ENCODE results near the gene CCL19. TPM values are rescaled to one million over a fixed set of nuclear protein-coding genes. Genes with fewer than 3 reads are reported as not detected.

CCL19 gene
- total RNA-seq, 4 donors from 2014 or later: not detected

DNA sequence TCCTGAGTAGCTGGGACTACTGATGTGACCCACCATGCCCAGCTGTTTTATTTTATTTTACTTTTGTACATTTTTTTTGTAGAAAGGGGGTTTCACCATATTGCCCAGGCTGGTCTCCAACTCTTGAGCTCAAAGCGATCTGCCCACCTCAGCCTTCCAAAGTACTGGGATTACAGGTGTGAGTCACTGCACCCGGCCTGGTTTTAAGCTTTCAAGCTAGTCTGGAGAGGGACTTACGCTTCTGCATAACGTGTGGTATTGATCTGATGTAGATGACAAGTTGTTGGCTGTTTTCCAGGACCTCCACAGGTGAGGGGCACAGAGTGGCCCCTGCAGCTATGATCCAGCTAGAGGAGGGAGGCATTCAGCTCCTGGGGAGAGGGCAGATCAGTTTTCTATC lies 25.6 kb upstream of the CCL19 start:
- no peaks in the 10 kb centered on the region for H3K9me3 ChIP-seq
- no peak overlapping the region for H3K4me3 ChIP-seq
- 76% methylated on average over 4 of the region's 4 CpGs; no CpG with 5 or more reads in 1 of the 2 donors for WGBS, 2 donors (ENCODE audit: low coverage in 1 of 2)
- H3K27me3 ChIP-seq: no peaks in the 10 kb centered on the region
- in situ Hi-C loops (cut with MboI; ENCODE audit: low pct_ligation_motif_present in 1 of 4, low pct_unique_long_range_greater_than_20kb in 1 of 4, low sequenced_read_pairs in 3 of 4): no loop called here
- DNase-seq: no peak
- no peaks in the 10 kb centered on the region for H3K36me3 ChIP-seq
- H3K27ac ChIP-seq: no peak overlapping the region
- no peaks in the 10 kb centered on the region for H3K4me1 ChIP-seq
- intact Hi-C loops (cut with DNase I; ENCODE audit: low total_unique reads): no loop called here
- no peak for TF ChIP-seq CTCF (IDR thresholded peaks at IDR 0.05)
- TF ChIP-seq POLR2AphosphoS5 (IDR thresholded peaks at IDR 0.05): no peak
- no peak for TF ChIP-seq EP300 (IDR thresholded peaks at IDR 0.05; ENCODE audit: low read depth)
- TF ChIP-seq POLR2A (IDR thresholded peaks at IDR 0.05): no peak

- intact Hi-C loops (cut with DNase I; ENCODE audit: low total_unique reads): no loop called here
- H3K27me3 ChIP-seq: no peaks in the 10 kb centered on the region
- WGBS, 2 donors (ENCODE audit: low coverage in 1 of 2): 87% methylated on average over 7 of the region's 7 CpGs; no CpG with 5 or more reads in 1 of the 2 donors
- in situ Hi-C loops (cut with MboI; ENCODE audit: low pct_ligation_motif_present in 1 of 4, low pct_unique_long_range_greater_than_20kb in 1 of 4, low sequenced_read_pairs in 3 of 4): no loop called here
- H3K9me3 ChIP-seq: no peaks in the 10 kb centered on the region
- H3K36me3 ChIP-seq: no peaks in the 10 kb centered on the region
- DNase-seq: no peak
- no peak overlapping the region for H3K4me3 ChIP-seq
- H3K27ac ChIP-seq: no peak overlapping the region
- TF ChIP-seq POLR2AphosphoS5 (IDR thresholded peaks at IDR 0.05) (no peak), POLR2A (IDR thresholded peaks at IDR 0.05) (no peak)
- no peaks in the 10 kb centered on the region for H3K4me1 ChIP-seq
Measured at GRCh38 chr9:34715639-34716215, 24.7 kb upstream of the CCL19 start.

DNA sequence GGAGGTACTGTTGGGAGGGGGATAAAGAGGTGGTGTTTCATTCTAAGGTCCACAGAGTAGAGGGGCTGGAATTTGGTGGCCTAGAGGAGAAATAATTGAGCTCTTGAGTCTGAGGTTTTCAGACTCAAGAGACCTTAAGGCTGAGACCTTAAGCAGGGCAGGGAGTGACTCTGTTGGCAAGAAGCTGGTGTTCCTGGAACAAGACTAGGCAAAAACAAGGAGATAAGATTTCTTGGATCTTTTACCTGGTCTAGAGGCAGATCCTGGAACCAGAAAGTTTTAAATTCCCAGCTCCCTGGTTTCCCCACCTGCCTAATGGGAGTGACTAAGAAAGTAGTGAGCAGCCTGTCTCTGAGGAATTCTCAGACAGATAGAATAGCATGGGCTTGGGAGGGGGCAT lies 22.9 kb upstream of the CCL19 start:
- H3K9me3 ChIP-seq: no peaks in the 10 kb centered on the region
- no peak overlapping the region for H3K4me3 ChIP-seq
- no peaks in the 10 kb centered on the region for H3K4me1 ChIP-seq
- H3K36me3 ChIP-seq: no peaks in the 10 kb centered on the region
- H3K27ac ChIP-seq: no peak overlapping the region
- no peak for TF ChIP-seq POLR2A (IDR thresholded peaks at IDR 0.05)
- no peak for TF ChIP-seq EP300 (IDR thresholded peaks at IDR 0.05; ENCODE audit: low read depth)
- no peak for TF ChIP-seq POLR2AphosphoS5 (IDR thresholded peaks at IDR 0.05)
- no peak for DNase-seq
- intact Hi-C loops (cut with DNase I; ENCODE audit: low total_unique reads) (no loop called here), in situ Hi-C loops (cut with MboI; ENCODE audit: low pct_ligation_motif_present in 1 of 4, low pct_unique_long_range_greater_than_20kb in 1 of 4, low sequenced_read_pairs in 3 of 4) (no loop called here)
- no peaks in the 10 kb centered on the region for H3K27me3 ChIP-seq

DNA sequence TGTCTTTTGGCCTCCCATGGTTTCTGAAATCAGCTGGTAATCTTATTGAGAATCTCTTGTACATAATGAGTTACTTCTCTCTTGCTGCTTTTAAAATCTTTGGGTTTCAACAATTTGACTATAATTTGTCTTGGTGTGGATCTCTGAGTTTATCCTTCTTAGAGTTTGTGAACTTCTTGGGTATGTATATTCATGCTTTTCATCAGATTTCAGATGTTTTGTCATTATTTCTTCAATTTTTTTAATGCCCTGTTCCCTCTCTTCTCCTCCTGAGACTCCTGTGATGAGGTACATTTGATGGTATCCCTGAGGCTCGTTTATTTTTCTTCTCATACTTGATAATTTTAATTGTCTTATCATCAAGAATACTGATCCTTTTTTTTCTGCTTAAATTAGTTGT lies 21.1 kb upstream of the CCL19 start:
- TF ChIP-seq POLR2A (IDR thresholded peaks at IDR 0.05) (no peak), POLR2AphosphoS5 (IDR thresholded peaks at IDR 0.05) (no peak), EP300 (IDR thresholded peaks at IDR 0.05; ENCODE audit: low read depth) (no peak), CTCF (IDR thresholded peaks at IDR 0.05) (no peak)
- no peaks in the 10 kb centered on the region for H3K27me3 ChIP-seq
- no peak for DNase-seq
- 48 to 60% methylated on average over 1 of the region's 1 CpG for WGBS, 2 donors (ENCODE audit: low coverage in 1 of 2)
- H3K36me3 ChIP-seq: no peaks in the 10 kb centered on the region
- H3K4me1 ChIP-seq: no peaks in the 10 kb centered on the region
- no peak overlapping the region for H3K4me3 ChIP-seq
- intact Hi-C loops (cut with DNase I; ENCODE audit: low total_unique reads) (no loop called here), in situ Hi-C loops (cut with MboI; ENCODE audit: low pct_ligation_motif_present in 1 of 4, low pct_unique_long_range_greater_than_20kb in 1 of 4, low sequenced_read_pairs in 3 of 4) (no loop called here)
- H3K9me3 ChIP-seq: no peaks in the 10 kb centered on the region
- H3K27ac ChIP-seq: no peak overlapping the region

DNA sequence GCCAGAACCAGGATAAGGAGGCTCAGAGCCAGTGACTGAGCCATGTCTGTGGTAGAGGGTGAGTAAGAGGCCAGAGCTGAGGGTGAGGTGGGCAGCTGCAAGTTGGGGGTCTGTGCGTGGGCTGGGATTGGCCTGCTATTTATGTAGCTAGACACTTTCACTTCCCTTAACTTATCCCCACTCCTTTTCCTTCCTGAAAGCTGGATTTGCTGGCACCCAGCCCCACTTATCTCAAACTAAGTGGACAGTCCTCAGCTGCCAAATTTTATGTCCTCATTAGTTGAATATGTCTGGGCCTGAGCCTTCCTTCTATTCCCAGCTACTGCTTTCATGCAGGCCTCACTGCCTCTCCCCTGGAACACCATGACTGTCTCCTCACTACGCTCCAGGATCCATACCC lies 18.9 kb upstream of the CCL19 start, which contains the start of gene CCL21:
Gene CCL21, minus strand, starts transcription at position 114 of the 400 bp plus-strand sequence. Its CDS starts 70 bp downstream, at position 44.
- Histone ChIP-seq H3K36me3 (no peaks in the 10 kb centered on the region), H3K27me3 (no peaks in the 10 kb centered on the region), H3K9me3 (no peaks in the 10 kb centered on the region), H3K4me1 (peaks cover 0 to 8% (median 0%) of the 10 kb centered on the region in 4 donors), H3K27ac (no peak within 1 kb of the TSS), H3K4me3 (no peak within 1 kb of the TSS)
- in situ Hi-C loops (cut with MboI; ENCODE audit: low pct_ligation_motif_present in 1 of 4, low pct_unique_long_range_greater_than_20kb in 1 of 4, low sequenced_read_pairs in 3 of 4) (no loop called here), intact Hi-C loops (cut with DNase I; ENCODE audit: low total_unique reads) (no loop called here)
- TF ChIP-seq POLR2A (IDR thresholded peaks at IDR 0.05) (no peak), EP300 (IDR thresholded peaks at IDR 0.05; ENCODE audit: low read depth) (no peak), POLR2AphosphoS5 (IDR thresholded peaks at IDR 0.05) (no peak), CTCF (IDR thresholded peaks at IDR 0.05) (no peak)
- WGBS, 2 donors (ENCODE audit: low coverage in 1 of 2): 59 to 63% methylated on average over 1 to 2 of the region's 2 CpGs
- DNase-seq: no peak

All from transverse colon (tissue), 4 donors.